HepG2 (cell line): ENCODE measurements around the gene MOGAT3. TPM values are rescaled to one million over a fixed set of nuclear protein-coding genes. Genes with fewer than 3 reads are reported as not detected.

Experiments used
- DR1 ChIP-seq: sonication (generic); formaldehyde crosslinking; IDR thresholded peaks from 2 replicates; pipeline ENCODE4 v1.8.0; 2021; ENCODE audit warnings: mild to moderate bottlenecking, missing genetic modification reagents, inconsistent platforms
- FLYWCH1 ChIP-seq: sonication (generic); formaldehyde crosslinking; IDR thresholded peaks from 2 replicates; pipeline ENCODE4 v1.8.1; 2023; ENCODE audit warnings: mild to moderate bottlenecking, missing genetic modification reagents
- FOXP1 ChIP-seq, 2 experiments: fragments of 450-650 bp in 1 of 2; IDR thresholded peaks; 2 replicates each; pipeline ENCODE4 v1.6.1; 2017 to 2018; ENCODE audit warnings: antibody characterized with exemption in 1 of 2
- KLF6 ChIP-seq: IDR thresholded peaks from 2 replicates; pipeline ENCODE4 v1.8.0; 2016; ENCODE audit warnings: missing biosample characterization, missing genetic modification reagents
- MAFF ChIP-seq: IDR thresholded peaks from 2 replicates; pipeline ENCODE4 v1.6.1; 2011; ENCODE audit warnings: low read depth, low read length, improper control_type of control experiment
- MED1 ChIP-seq: sonication (generic); formaldehyde crosslinking; IDR thresholded peaks from 2 replicates; pipeline ENCODE4 v1.4.0; 2020; ENCODE audit warnings: missing genetic modification reagents
- MEIS1 ChIP-seq: sonication (generic); formaldehyde crosslinking; IDR thresholded peaks from 2 replicates; pipeline ENCODE4 v1.9.0; 2021; ENCODE audit warnings: mild to moderate bottlenecking, missing genetic modification reagents, moderate library complexity, borderline replicate concordance
- MIER3 ChIP-seq: IDR thresholded peaks from 2 replicates; pipeline ENCODE4 v1.6.1; 2016; ENCODE audit warnings: missing compliant biosample characterization, borderline replicate concordance
- NFYC ChIP-seq: IDR thresholded peaks from 2 replicates; pipeline ENCODE4 v1.6.1; 2016; ENCODE audit warnings: missing genetic modification reagents, missing compliant biosample characterization
- NR2F2 ChIP-seq: IDR thresholded peaks from 2 replicates; pipeline ENCODE4 v1.6.1; 2012; ENCODE audit warnings: low read depth, inconsistent platforms, borderline replicate concordance
- POLR2A ChIP-seq, 2 experiments: IDR thresholded peaks; 2 replicates each; pipeline ENCODE4 v1.6.1; 2011; ENCODE audit warnings: low read depth in 2 of 2, low read length in 2 of 2, mild to moderate bottlenecking in 1 of 2, moderate library complexity in 1 of 2; ENCODE audit not compliant: insufficient read depth in 1 of 2
- PRDM4 ChIP-seq: sonication (generic); formaldehyde crosslinking; IDR thresholded peaks from 2 replicates; pipeline ENCODE4 v1.9.0; 2021; ENCODE audit warnings: missing genetic modification reagents, borderline replicate concordance
- ZMYM4 ChIP-seq: sonication (generic); formaldehyde crosslinking; IDR thresholded peaks from 2 replicates; pipeline ENCODE4 v1.8.1; 2023; ENCODE audit warnings: mild to moderate bottlenecking, missing genetic modification reagents
- ZNF567 ChIP-seq: sonication (generic); formaldehyde crosslinking; IDR thresholded peaks from 2 replicates; pipeline ENCODE4 v1.8.1; 2023; ENCODE audit warnings: mild to moderate bottlenecking, missing genetic modification reagents, borderline replicate concordance
- ZNF678 ChIP-seq: sonication (generic); formaldehyde crosslinking; IDR thresholded peaks from 2 replicates; pipeline ENCODE4 v1.4.0; 2020; ENCODE audit warnings: mild to moderate bottlenecking, missing genetic modification reagents
- ZNF773 ChIP-seq: sonication (generic); formaldehyde crosslinking; IDR thresholded peaks from 2 replicates; pipeline ENCODE4 v1.4.0; 2020; ENCODE audit warnings: missing genetic modification reagents, borderline replicate concordance
- ZNF788 ChIP-seq: sonication (generic); formaldehyde crosslinking; IDR thresholded peaks from 2 replicates; pipeline ENCODE4 v1.5.0; 2020; ENCODE audit warnings: mild to moderate bottlenecking, missing genetic modification reagents, borderline replicate concordance
- polyA plus RNA-seq, 8 experiments: library from polyadenylated mRNA; depleted of rRNA in 3 of 8; stranded (reverse) in 7 of 8; unstranded in 1 of 8; fragments of >200 nt; fragmentation: Illumina TruSeq in 4 of 8; extraction: Trizol in 4 of 8; gene quantifications; 2 replicates each; pipeline versions ENCODE4 v1.2.1 to v1.2.3, GENCODE V29; 2011 to 2016; ENCODE audit warnings: low read depth in 4 of 8, missing spikeins in 1 of 8, mixed read lengths in 1 of 8; ENCODE audit not compliant: insufficient read depth in 1 of 8
- total RNA-seq, 5 experiments: library from RNA; depleted of rRNA; stranded (reverse); fragments of >200 nt; fragmentation: Illumina TruSeq; extraction: Trizol; gene quantifications; 2 replicates each; pipeline ENCODE4 v1.2.3, GENCODE V29; 2016; ENCODE audit warnings: low read depth in 1 of 5
- TF ChIP-seq, protein P1 (sequence below): sonication (generic); formaldehyde crosslinking; IDR thresholded peaks from 2 replicates; pipeline ENCODE4 v1.4.0; 2020; ENCODE audit warnings: missing genetic modification reagents, borderline replicate concordance
- TF ChIP-seq, protein P2 (sequence below): sonication (generic); formaldehyde crosslinking; IDR thresholded peaks from 2 replicates; pipeline ENCODE4 v1.4.0; 2020; ENCODE audit warnings: mild to moderate bottlenecking, missing genetic modification reagents
- TF ChIP-seq, protein P3 (sequence below): IDR thresholded peaks from 2 replicates; pipeline ENCODE4 v1.6.1; 2018; ENCODE audit warnings: missing genetic modification reagents

MOGAT3 gene
- total and polyA plus RNA-seq, 2 of the 13 experiments (the other 11 are each of a cell fraction or from before 2014, with no cell fraction given), result 22.5 to 30.5 TPM

DNA sequence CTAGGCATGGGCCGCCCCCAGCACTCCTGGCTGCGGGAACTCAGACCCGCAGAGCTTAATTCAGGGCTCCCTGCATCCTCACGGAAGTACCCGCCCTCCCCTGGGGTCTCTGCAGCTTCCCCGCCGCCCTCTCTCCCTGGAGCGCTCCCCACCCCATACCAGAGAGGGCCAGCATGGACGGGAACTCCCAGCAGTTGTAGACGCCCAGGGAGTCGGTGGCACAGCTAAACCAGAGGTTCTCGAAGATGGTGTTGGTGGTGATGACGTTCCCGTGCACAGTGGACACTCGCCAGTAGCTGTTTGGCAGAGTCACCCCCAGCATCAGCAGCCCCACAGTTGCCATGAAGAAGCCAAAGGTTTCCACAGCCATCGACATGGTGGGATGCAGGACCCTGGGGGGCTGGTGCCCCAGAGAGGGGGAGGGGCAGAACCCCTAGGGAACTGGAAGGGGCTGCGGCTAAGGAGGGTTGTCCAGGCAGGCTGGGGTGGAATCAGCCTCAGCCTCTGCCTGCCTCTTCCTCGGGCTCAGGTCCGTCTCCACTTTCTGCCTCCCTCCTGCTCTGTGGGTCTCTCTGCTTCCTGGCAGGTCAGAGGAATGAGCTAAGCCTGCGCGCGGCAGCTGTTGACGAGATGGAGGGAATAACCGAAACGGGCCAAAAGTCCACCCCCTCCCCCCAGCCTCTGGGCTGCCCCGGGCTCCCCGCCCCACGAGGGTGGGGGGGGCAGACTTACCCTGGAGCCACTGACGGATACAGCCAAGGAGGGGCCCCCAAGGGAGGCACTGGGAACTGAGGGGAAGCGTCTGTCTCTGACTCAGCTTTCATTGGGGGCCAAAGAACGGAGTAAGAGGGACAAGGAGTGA is 36.6 kb upstream of the MOGAT3 start, which contains the start of gene CLDN15 (continued):
- TF ChIP-seq FLYWCH1 (CRISPR knock-in tag) (no peak), PRDM4 (CRISPR knock-in tag) (no peak), ZNF567 (CRISPR knock-in tag) (no peak), POLR2A (IDR thresholded peaks at IDR 0.05; ENCODE audit: insufficient read depth in 1 of 2, low read depth in 2 of 2, low read length in 2 of 2) (peak in 1 of 2 experiments; percentile 56; a peak in 1 of 4 replicates), DR1 (CRISPR knock-in tag) (no peak), MIER3 (no peak), KLF6 (CRISPR knock-in tag) (no peak), NR2F2 (no peak), MEIS1 (CRISPR knock-in tag) (no peak), ZNF773 (CRISPR knock-in tag) (no peak), ZMYM4 (CRISPR knock-in tag) (no peak), MED1 (peak; percentile 52; the same call in 1 of the 2 replicates), MAFF (no peak), NFYC (CRISPR knock-in tag) (no peak), ZNF678 (CRISPR knock-in tag) (no peak), FOXP1 (IDR thresholded peaks at IDR 0.05) (no peak), FOXP1 (CRISPR knock-in tag; IDR thresholded peaks at IDR 0.05) (no peak), ZNF788 (CRISPR knock-in tag) (no peak)
- TF ChIP-seq, protein P1, sequence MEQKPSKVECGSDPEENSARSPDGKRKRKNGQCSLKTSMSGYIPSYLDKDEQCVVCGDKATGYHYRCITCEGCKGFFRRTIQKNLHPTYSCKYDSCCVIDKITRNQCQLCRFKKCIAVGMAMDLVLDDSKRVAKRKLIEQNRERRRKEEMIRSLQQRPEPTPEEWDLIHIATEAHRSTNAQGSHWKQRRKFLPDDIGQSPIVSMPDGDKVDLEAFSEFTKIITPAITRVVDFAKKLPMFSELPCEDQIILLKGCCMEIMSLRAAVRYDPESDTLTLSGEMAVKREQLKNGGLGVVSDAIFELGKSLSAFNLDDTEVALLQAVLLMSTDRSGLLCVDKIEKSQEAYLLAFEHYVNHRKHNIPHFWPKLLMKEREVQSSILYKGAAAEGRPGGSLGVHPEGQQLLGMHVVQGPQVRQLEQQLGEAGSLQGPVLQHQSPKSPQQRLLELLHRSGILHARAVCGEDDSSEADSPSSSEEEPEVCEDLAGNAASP, result no peak
- TF ChIP-seq, protein P2, sequence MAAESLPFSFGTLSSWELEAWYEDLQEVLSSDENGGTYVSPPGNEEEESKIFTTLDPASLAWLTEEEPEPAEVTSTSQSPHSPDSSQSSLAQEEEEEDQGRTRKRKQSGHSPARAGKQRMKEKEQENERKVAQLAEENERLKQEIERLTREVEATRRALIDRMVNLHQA (CRISPR knock-in tag), result no peak
- TF ChIP-seq, protein P3, sequence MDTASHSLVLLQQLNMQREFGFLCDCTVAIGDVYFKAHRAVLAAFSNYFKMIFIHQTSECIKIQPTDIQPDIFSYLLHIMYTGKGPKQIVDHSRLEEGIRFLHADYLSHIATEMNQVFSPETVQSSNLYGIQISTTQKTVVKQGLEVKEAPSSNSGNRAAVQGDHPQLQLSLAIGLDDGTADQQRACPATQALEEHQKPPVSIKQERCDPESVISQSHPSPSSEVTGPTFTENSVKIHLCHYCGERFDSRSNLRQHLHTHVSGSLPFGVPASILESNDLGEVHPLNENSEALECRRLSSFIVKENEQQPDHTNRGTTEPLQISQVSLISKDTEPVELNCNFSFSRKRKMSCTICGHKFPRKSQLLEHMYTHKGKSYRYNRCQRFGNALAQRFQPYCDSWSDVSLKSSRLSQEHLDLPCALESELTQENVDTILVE (CRISPR knock-in tag), result no peak
